Activated T-cell treated with anti-CD3 and anti-CD28 coated beads, Interleukin-2, amount 50 U/mL, for 72 hours (primary cell): Measurements from ENCODE around the gene OR52E6. TPM values are rescaled to one million over a fixed set of nuclear protein-coding genes. Genes with fewer than 3 reads are reported as not detected.

Experiments
- ATAC-seq, 2 donors: fragments of 150-1000 bp; cut with Tn5 transposase; replicated peaks in 1 of 2; 2 replicates each; pipeline ENCODE4 v1.10.0; 2021; ENCODE audit warnings: moderate library complexity in 2 of 2, mild to moderate bottlenecking in 1 of 2
- DNase-seq, 2 donors: peaks; one replicate each; pipeline ENCODE4 v3.0.0; 2021 to 2022; ENCODE audit warnings: mixed read lengths in 1 of 2
- H3K27ac Mint-ChIP-seq: one replicate; pipeline ENCODE4 v1.8.0; 2022; ENCODE audit warnings: mild to moderate bottlenecking, moderate library complexity, mixed read lengths
- H3K27me3 Mint-ChIP-seq: one replicate; pipeline ENCODE4 v1.8.0; 2022; ENCODE audit warnings: low read depth, mixed read lengths
- H3K36me3 Mint-ChIP-seq, 2 donors: one replicate each; pipeline ENCODE4 v1.8.0; 2022; ENCODE audit warnings: mixed read lengths in 2 of 2, mild to moderate bottlenecking in 1 of 2; ENCODE audit not compliant: insufficient read depth in 2 of 2
- H3K4me1 Mint-ChIP-seq: one replicate; pipeline ENCODE4 v1.8.0; 2022; ENCODE audit warnings: low read depth, mixed read lengths
- H3K4me3 Mint-ChIP-seq, 2 donors: one replicate each; pipeline ENCODE4 v1.8.0; 2022; ENCODE audit warnings: mild to moderate bottlenecking in 2 of 2, mixed read lengths in 2 of 2, moderate library complexity in 2 of 2
- H3K9me3 Mint-ChIP-seq, 2 donors: one replicate each; pipeline ENCODE4 v1.8.0; 2022; ENCODE audit warnings: mixed read lengths in 2 of 2
- total RNA-seq, 2 donors: library from RNA; stranded (reverse); gene quantifications; one replicate each; pipeline ENCODE4 v1.2.3, GENCODE V29; 2022

Gene OR52E6
- total RNA-seq = not detected

GRCh38 chr11:5841797-5842196, at the start of gene OR52E6:
TSS of gene OR52E6 (minus strand) at chr11:5841897. CDS start at chr11:5841897, 0 bp downstream.
- no peak for DNase-seq
- no peaks in the 10 kb centered on the region for H3K4me1 Mint-ChIP-seq
- no peaks in the 10 kb centered on the region for H3K9me3 Mint-ChIP-seq
- H3K27me3 Mint-ChIP-seq = peaks cover 32% of the 10 kb centered on the region
- H3K4me3 Mint-ChIP-seq = no peak within 1 kb of the TSS
- H3K36me3 Mint-ChIP-seq = no peaks in the 10 kb centered on the region
- no peak within 1 kb of the TSS for H3K27ac Mint-ChIP-seq
- no peak for ATAC-seq

- Mint-ChIP-seq H3K4me3 (no peak overlapping the region), H3K36me3 (no peaks in the 10 kb centered on the region), H3K27me3 (peaks cover 15% of the 10 kb centered on the region), H3K9me3 (no peaks in the 10 kb centered on the region), H3K4me1 (no peaks in the 10 kb centered on the region), H3K27ac (no peak overlapping the region)
- DNase-seq (no peak), ATAC-seq (no peak)
Measured at GRCh38 chr11:5891216-5891800, 49.6 kb upstream of the OR52E6 start.

GRCh38 chr11:5887661-5888060, 46.0 kb upstream of the OR52E6 start:
- ATAC-seq (no peak), DNase-seq (no peak)
- no peak overlapping the region for H3K27ac Mint-ChIP-seq
- H3K27me3 Mint-ChIP-seq = peaks cover 17% of the 10 kb centered on the region
- no peaks in the 10 kb centered on the region for H3K9me3 Mint-ChIP-seq
- H3K4me3 Mint-ChIP-seq = no peak overlapping the region
- H3K36me3 Mint-ChIP-seq = no peaks in the 10 kb centered on the region
- H3K4me1 Mint-ChIP-seq = no peaks in the 10 kb centered on the region

- Mint-ChIP-seq H3K36me3 (no peaks in the 10 kb centered on the region), H3K4me3 (no peak overlapping the region), H3K27me3 (peaks cover 21% of the 10 kb centered on the region), H3K4me1 (no peaks in the 10 kb centered on the region), H3K27ac (no peak overlapping the region), H3K9me3 (no peaks in the 10 kb centered on the region)
- DNase-seq (no peak), ATAC-seq (no peak)
Measured at GRCh38 chr11:5887172-5887571, 45.5 kb upstream of the OR52E6 start.

- ATAC-seq = no peak
- DNase-seq = no peak
- Mint-ChIP-seq H3K27ac (no peak overlapping the region), H3K4me3 (no peak overlapping the region), H3K27me3 (peaks cover 18% of the 10 kb centered on the region), H3K9me3 (no peaks in the 10 kb centered on the region), H3K36me3 (no peaks in the 10 kb centered on the region), H3K4me1 (no peaks in the 10 kb centered on the region)
Measured at GRCh38 chr11:5881756-5882155, 40.1 kb upstream of the OR52E6 start.

- no peak for ATAC-seq
- Mint-ChIP-seq H3K4me3 (no peak within 1 kb of the TSS), H3K27ac (no peak within 1 kb of the TSS)
Measured at GRCh38 chr11:5880329-5880728, 38.6 kb upstream of the OR52E6 start, which contains the start of gene OR52E4. TSS of gene OR52E4 (plus strand) at chr11:5880629. CDS start at chr11:5884293, 3,664 bp downstream.

GRCh38 chr11:5878564-5878963, 36.9 kb upstream of the OR52E6 start:
- H3K27me3 Mint-ChIP-seq = peaks cover 17% of the 10 kb centered on the region
- no peaks in the 10 kb centered on the region for H3K4me1 Mint-ChIP-seq
- no peaks in the 10 kb centered on the region for H3K36me3 Mint-ChIP-seq
- no peak for ATAC-seq
- no peak overlapping the region for H3K4me3 Mint-ChIP-seq
- no peak for DNase-seq
- peaks cover 0 to 2% of the 10 kb centered on the region in 2 donors for H3K9me3 Mint-ChIP-seq
- H3K27ac Mint-ChIP-seq = no peak overlapping the region

More at GRCh38 chr11:5880329-5880728, 38.6 kb upstream of the OR52E6 start, which contains the start of gene OR52E4:
- Mint-ChIP-seq H3K9me3 (no peaks in the 10 kb centered on the region), H3K27me3 (peaks cover 17% of the 10 kb centered on the region), H3K36me3 (no peaks in the 10 kb centered on the region), H3K4me1 (no peaks in the 10 kb centered on the region)
- DNase-seq = no peak

GRCh38 chr11:5865826-5866225, 24.1 kb upstream of the OR52E6 start:
- peaks cover 2 to 3% of the 10 kb centered on the region in 2 donors for H3K36me3 Mint-ChIP-seq
- H3K4me1 Mint-ChIP-seq = no peaks in the 10 kb centered on the region
- DNase-seq (no peak), ATAC-seq (no peak)
- no peak overlapping the region for H3K4me3 Mint-ChIP-seq
- peaks cover 5% of the 10 kb centered on the region for H3K27me3 Mint-ChIP-seq
- H3K9me3 Mint-ChIP-seq = peaks cover 0 to 2% of the 10 kb centered on the region in 2 donors
- H3K27ac Mint-ChIP-seq = no peak overlapping the region

GRCh38 chr11:5857590-5857989, 15.9 kb upstream of the OR52E6 start, which contains the start of gene OR52E8:
TSS of gene OR52E8 (minus strand) at chr11:5857690. CDS start at chr11:5857690, 0 bp downstream.
- Mint-ChIP-seq H3K4me3 (no peak within 1 kb of the TSS), H3K9me3 (no peaks in the 10 kb centered on the region), H3K27me3 (peaks cover 7% of the 10 kb centered on the region), H3K36me3 (no peaks in the 10 kb centered on the region), H3K4me1 (no peaks in the 10 kb centered on the region), H3K27ac (no peak within 1 kb of the TSS)
- DNase-seq = no peak
- no peak for ATAC-seq

- Mint-ChIP-seq H3K9me3 (no peaks in the 10 kb centered on the region), H3K4me3 (no peak overlapping the region), H3K36me3 (no peaks in the 10 kb centered on the region), H3K4me1 (no peaks in the 10 kb centered on the region), H3K27ac (no peak overlapping the region), H3K27me3 (peaks cover 16% of the 10 kb centered on the region)
- ATAC-seq (no peak), DNase-seq (no peak)
Measured at GRCh38 chr11:5851002-5851401, 9.3 kb upstream of the OR52E6 start.

GRCh38 chr11:5847711-5848110, 6.0 kb upstream of the OR52E6 start:
- no peak overlapping the region for H3K4me3 Mint-ChIP-seq
- H3K27ac Mint-ChIP-seq = no peak overlapping the region
- H3K27me3 Mint-ChIP-seq = peaks cover 10% of the 10 kb centered on the region
- DNase-seq (no peak), ATAC-seq (no peak)
- H3K4me1 Mint-ChIP-seq = no peaks in the 10 kb centered on the region
- H3K9me3 Mint-ChIP-seq = no peaks in the 10 kb centered on the region
- H3K36me3 Mint-ChIP-seq = no peaks in the 10 kb centered on the region

- Mint-ChIP-seq H3K27me3 (peaks cover 4% of the 10 kb centered on the region), H3K9me3 (no peaks in the 10 kb centered on the region), H3K4me1 (no peaks in the 10 kb centered on the region), H3K27ac (no peak overlapping the region), H3K4me3 (no peak overlapping the region), H3K36me3 (no peaks in the 10 kb centered on the region)
- DNase-seq (no peak), ATAC-seq (no peak)
Measured at GRCh38 chr11:5846701-5847100, 5.0 kb upstream of the OR52E6 start.

- H3K4me1 Mint-ChIP-seq = no peaks in the 10 kb centered on the region
- H3K27me3 Mint-ChIP-seq = peaks cover 32% of the 10 kb centered on the region
- H3K4me3 Mint-ChIP-seq = no peak overlapping the region
- no peaks in the 10 kb centered on the region for H3K9me3 Mint-ChIP-seq
- no peak overlapping the region for H3K27ac Mint-ChIP-seq
- H3K36me3 Mint-ChIP-seq = no peaks in the 10 kb centered on the region
- DNase-seq (no peak), ATAC-seq (no peak)
Measured at GRCh38 chr11:5837695-5838094, 4.0 kb downstream of the OR52E6 start.

GRCh38 chr11:5833446-5833845, 8.3 kb downstream of the OR52E6 start:
- Mint-ChIP-seq H3K9me3 (no peaks in the 10 kb centered on the region), H3K36me3 (no peaks in the 10 kb centered on the region), H3K27ac (no peak overlapping the region), H3K4me1 (no peaks in the 10 kb centered on the region), H3K4me3 (no peak overlapping the region), H3K27me3 (peaks cover 13% of the 10 kb centered on the region)
- DNase-seq (no peak), ATAC-seq (no peak)
